KBM-7 (cell line): Measurements from ENCODE around the gene UBXN2A.
"Not testable (repeated sequence)": the region's sequence is repeated elsewhere in the genome, so short reads cannot be mapped to it uniquely, and the experiment has no call there.

Experiments used
- DNase-seq: peaks from one replicate; pipeline ENCODE4 v3.0.0-alpha.2; 2015
- in situ Hi-C: fragments of 300-500 bp; cut with MboI; formaldehyde crosslinking; loops from 2 replicates; pipeline ENCODE4 v1.14.3; 2020; ENCODE audit warnings: low sequenced_read_pairs, low pct_unique_long_range_greater_than_20kb, mixed read lengths

UBXN2A gene

DNA sequence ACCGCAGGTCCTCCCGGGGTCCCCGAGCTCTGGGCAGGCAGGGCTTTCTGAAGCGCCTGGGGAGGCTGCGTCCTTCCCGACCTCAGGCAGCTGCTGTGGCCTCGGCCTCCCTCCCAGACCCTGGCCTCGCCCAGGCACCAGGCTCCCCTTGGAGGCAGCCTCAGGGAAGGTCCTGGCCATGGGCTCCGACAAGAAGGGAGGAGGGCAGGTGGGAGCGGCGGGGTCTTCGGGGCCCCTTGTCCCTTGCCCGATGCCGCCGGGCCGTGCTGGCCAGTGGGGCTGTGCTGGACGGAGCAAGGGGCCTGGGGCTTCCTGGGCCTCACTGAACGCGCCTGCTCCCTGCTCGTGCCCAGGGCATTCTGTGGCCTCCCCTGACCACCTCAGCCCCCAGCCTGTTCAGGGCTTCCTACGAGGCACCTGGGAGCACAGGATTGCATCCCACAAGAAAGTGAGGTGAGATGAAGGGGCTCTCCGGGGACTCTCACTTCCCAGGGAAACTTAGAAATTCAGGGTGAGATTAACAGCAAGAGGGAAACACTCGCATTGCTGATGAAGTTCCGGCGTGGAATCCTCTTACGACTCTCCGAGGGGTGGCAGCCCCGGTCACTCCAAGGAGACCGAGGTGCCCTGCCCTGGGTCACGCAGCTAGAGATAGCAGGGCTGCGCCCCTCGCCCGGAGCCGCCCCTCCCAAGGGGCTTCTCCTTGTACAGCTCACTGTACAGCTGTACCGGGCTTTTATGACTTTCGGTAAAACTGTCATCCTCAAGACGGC lies 70.4 kb downstream of the UBXN2A start:
- in situ Hi-C loops: no loop called here
- DNase-seq: no peak

DNA sequence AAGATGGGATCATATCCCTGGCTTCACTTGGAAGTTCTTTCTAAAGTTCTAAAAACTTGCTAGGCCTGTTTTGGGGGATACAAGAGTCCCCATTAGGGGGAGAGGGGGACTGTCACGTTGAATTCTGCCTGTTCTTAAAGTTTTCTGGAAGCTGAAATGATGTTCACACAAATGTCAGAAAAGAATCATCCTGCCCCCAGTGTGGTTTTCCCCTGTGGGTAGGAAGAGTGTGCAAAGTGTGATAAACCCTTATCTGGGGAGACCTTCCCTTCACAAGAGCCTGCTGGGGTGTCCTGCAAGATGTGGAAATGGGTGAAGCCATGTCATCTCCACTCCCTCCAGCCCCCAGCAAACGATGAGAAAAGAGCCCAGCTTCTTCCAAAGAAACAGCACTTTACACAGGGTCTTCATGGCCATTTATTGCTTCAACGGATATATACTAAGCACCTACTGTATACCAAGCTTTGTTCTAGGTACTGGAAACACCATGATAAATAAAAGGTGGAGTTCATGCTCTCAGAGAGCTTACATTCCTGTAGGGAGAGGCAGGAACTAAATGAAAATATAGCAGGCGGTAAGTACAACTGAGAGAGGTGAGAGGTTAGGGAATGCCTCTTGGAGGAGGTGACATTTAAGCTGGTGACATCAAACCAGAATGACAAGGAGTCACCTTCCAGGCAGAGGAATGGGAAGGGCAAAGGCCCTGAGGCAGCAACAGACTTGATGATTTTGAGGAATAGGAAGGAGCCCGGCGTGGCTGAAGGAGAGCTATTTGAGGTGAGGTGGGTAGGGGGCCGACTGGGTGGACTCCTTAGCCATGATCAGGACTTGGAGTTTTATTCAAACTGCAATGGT lies 71.2 kb downstream of the UBXN2A start:
- DNase-seq: peak; percentile 43
- in situ Hi-C loops: no loop called here

DNA sequence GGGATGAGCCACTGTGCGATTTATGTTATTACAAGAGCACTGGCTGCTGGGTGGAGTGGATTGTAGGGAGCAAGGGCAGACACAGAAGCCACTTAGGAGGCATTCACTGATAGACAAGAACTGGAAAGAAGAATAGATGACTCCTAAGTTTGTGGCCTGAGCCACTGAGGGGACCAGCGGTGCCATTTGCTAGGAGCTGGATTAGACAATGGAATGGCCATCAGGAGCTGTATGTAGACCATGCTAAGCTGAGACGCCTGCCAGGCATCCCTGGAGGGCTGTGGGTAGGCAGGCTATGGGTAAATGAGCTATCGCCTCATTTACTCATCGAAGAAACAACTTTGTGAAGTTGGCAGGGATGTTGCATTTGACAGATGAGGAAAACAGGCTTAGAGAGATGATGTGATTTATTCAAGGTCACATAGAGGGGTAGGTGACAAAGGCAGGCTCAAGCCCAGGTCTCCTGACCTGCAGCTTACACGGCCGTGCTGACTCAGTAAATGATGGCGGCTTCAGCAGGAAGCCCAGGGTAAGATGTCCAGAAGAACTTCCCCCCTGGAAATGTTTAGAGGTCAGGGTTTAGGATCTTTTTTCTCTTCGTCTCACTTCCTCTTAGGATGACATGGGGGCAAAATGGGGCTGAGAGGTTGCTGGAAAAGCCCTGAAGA lies 72.4 kb downstream of the UBXN2A start:
- no peak for DNase-seq
- in situ Hi-C loops: no loop called here

DNA sequence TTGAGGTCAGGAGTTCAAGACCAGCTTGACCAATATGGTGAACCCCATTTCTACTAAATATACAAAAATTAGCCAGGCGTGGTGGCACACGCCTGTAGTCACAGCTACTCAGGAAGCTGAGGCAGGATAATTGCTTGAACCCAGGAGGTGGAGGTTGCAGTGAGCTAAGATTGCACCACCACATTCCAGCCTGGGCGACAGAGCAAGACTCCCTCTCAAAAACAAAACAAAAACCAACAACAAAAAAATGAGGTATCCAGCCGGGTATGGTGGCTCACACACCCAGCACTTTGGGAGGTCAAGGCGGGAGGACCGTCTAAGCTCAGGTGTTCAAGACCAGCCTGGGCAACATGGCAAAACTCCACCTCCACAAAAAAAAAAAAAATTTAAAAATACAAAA lies 74.6 kb downstream of the UBXN2A start:
- DNase-seq: not testable (repeated sequence)

DNA sequence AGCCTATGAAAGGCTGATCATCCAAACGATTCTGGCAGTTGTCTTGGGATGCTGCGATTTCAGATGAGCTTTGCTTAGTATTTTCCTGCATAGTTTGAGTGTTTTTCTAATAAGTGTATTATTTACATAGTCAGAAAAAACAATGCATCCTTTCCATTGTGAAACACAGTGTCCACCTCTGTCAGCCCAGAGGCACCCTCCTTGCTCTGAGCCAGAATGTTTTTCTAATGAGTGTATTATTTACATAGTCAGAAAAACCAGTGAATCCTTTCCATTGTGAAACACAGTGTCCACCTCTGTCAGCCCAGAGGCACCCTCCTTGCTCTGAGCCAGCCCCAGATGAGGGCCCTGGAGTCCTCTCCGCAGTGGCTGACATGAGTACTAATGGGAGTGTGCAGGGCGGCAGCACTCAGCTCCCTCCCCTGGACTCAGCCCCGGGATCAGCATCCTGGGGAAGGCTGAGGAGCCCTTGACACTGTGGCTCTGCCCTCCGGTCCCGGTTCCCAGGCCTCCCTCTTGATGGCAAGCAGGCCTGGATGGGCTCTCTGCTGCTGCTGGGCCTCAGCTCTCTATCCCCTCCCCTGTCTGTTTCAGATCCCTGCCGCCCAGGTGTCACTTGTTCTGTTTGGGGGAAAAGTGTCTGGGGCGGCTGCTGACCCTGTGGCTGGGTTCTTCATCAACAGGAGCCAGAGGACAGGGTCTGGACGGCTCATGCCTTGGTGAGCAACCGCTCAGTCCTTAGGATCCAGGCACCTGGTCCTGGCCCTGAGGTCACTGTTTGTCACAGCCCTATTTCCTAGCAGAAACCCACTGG lies 75.5 kb downstream of the UBXN2A start:
- no peak for DNase-seq
- in situ Hi-C loops: no loop called here

More for the DNA sequence above, 74.6 kb downstream of the UBXN2A start:
- in situ Hi-C loops: not testable (repeated sequence)

DNA sequence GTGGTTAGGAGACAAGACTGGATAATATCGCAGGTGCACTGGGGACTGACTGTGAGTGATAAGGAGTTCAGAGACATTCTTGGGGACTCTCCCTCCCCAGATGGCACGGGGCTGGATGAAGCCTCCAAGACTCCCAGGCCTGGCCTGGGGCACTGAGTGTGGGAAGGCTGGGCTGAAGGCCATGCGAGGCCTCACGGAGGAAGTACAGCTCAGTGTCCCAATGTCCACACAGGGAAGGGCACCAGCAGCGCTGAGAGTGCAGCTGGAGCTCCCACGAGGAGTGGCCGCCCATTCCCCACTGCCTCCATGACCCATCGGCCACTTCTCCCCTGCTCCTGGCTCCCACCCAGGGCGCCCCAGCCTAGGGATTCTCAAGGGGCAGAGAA lies 76.1 kb downstream of the UBXN2A start:
- in situ Hi-C loops: no loop called here
- no peak for DNase-seq

DNA sequence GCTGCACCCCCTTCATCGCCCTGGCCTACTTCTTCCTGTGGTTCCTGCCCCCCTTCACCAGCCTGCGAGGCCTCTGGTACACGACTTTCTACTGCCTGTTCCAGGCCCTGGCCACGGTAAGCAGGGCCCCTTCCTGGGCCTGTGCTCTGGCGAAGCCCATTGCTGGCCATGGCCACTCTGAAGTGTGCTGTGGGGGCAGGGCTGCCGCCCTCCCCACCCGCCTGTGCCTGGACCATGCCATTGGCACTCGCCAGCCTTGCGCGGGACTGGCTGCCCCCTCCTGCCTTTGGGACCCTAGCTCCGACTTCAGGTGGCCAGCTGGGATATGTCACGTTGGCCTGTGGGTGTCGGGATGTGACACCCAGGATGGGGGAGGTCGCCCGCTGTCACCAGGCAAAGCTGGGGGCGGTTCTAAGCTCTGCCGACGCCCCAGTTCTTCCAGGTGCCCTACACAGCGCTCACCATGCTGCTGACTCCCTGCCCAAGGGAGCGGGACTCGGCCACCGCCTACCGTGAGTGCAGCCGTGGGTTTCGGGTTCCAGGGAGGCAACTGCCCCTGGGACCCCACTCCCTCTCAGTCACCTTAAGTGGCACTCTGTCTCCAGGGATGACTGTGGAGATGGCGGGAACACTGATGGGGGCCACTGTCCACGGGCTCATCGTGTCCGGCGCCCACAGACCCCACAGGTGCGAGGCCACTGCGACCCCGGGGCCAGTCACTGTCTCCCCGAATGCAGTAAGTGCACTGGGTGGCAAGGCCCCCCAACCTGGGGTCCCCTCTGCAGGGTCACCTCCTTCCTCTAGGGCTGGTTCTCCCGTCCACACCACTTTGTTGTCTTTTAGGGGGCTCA lies 76.8 kb downstream of the UBXN2A start:
- in situ Hi-C loops: no loop called here
- no peak for DNase-seq

DNA sequence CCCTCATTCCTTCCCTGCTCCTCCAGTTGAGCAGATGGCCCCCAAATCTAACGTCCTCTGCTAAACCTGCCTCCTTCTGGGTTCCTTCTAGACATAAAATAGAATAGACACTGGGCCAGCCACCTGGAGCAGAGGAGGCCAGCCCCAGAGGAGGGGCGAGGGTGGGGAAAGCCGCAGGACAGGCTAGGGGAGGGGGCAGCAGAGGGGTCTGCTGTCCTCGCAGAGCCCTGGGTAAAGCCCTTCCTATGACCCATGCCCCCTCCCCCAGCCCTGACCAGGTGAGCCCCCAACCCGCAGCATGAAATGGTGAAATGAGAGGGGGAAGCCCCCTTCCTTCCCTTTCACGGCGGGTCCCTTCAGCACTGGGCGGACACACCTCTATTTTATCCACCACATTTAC lies 77.4 kb downstream of the UBXN2A start:
- in situ Hi-C loops: no loop called here

DNA sequence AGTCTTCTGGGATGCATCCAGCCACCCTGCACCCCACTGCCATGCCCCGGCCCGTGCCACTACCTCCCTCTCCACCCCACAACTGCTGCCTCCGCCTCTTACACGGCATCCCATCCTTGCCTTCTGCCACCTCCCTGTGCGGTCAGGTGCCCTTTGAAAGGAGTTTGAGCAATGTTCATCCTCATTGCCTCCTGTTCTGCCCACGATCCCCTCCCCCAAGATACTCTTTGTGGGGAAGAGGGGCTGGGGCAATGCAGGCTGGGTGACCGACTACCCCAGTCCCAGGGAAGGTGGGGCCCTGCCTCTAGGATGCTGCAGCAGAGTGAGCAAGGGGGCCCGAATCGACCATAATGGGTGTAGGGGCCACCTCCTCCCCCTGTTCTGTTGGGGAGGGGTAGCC lies 78.0 kb downstream of the UBXN2A start:
- in situ Hi-C loops: no loop called here
- no peak for DNase-seq

More for the DNA sequence above, 77.4 kb downstream of the UBXN2A start:
- no peak for DNase-seq

DNA sequence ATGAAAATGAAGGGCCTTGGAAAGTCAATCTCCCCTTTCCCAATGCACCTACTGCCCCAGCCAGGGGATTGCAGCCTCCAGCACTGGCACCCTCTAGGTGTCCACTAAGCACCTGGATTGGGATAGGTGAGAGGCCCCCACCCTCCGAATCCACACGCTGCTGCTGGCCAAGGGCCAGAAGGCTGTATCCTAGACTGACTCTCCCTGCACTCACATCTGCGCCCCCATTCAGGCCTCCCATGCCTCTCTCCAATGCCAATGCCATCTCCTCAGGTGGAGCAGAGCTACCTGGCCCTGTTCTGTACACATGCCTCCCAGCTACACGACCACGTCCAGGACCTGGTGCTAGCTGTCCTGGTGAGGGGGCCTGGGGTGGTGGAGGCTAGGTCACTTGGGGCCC lies 79.5 kb downstream of the UBXN2A start:
- no peak for DNase-seq
- in situ Hi-C loops: no loop called here

DNA sequence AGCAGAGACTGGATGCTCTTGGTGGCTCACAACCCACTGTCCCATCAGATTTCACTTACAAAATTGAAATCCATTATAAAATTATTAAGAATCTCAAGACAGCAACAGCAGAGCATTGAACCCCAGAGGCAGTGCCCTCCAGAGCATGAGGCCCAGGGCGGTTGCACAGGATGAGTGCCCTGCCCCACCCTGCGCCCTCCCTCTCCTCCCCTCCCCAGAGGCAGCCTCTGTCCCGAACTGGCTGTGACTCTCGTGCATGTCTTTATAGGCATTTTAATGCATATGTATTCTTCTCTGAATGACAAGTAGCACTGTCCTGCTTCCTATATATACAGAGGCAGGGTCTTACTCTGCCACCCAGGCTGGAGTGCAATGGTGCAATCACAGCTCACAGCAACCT lies 80.0 kb downstream of the UBXN2A start:
- no peak for DNase-seq
- in situ Hi-C loops: no loop called here

DNA sequence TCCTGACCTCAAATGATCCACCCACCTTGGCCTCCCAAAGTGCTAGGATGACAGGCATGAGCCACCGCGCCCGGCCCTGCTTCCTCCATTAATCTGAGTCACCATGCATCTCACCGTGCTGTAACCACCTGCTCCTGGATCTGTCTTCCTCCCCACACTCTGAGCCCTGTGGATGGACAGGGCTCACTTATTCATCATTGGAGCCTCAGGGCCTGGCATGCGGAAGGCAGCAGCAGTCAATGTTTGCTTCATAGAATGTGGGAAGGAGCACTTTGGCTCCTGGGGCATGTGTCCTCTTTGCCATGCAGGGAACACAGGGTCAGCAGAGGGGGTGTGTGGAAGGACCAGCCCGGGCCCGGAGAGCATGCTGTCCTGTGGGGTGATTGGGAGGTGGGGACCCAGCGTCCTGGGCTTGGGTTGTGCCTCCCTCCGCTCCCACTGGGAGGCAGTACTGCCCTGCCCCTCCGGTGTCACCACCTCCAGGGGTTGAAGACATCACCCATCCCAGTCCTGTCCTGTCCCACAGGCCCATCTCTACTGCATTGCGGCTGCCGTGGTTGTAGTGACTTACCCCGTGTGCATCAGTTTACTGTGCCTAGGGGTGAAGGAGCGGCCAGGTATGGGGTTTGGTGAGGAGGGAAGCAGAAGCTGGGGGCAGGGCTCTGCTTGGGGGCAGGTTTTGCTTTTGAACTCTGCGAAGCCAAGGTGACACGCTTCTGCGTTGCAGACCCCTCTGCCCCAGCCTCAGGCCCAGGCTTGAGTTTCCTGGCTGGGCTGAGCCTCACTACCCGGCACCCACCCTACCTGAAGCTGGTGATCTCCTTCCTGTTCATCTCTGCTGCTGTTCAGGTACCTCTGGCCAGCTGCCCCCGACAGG lies 81.1 kb downstream of the UBXN2A start:
- in situ Hi-C loops: no loop called here
- DNase-seq: peak; percentile 52

DNA sequence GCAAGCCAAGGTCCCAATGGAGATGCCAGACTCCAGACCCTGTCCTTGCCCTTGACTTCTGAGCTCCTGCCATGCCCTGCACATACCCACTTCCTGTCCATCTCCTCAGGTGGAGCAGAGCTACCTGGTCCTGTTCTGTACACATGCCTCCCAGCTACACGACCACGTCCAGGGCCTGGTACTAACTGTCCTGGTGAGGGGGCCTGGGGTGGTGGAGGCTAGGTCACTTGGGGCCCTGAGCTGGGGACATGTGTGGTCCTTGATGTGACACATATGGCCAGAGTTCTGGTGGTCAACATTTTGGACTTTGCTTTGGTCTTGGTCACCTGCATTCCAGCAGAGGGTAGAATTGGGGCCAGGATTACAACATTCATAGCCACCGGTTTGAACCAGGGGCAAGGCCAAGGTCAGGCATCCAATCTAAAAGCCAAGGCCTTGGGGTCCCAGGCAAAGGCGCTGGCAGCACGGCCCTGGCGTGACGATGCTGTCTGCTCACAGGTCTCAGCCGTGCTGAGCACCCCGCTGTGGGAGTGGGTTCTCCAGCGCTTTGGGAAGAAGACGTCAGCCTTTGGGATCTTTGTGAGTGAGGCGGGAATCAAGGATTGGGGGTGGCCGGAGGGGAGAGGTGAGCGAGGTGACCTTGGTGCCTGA lies 82.2 kb downstream of the UBXN2A start:
- in situ Hi-C loops: no loop called here
- DNase-seq: no peak

DNA sequence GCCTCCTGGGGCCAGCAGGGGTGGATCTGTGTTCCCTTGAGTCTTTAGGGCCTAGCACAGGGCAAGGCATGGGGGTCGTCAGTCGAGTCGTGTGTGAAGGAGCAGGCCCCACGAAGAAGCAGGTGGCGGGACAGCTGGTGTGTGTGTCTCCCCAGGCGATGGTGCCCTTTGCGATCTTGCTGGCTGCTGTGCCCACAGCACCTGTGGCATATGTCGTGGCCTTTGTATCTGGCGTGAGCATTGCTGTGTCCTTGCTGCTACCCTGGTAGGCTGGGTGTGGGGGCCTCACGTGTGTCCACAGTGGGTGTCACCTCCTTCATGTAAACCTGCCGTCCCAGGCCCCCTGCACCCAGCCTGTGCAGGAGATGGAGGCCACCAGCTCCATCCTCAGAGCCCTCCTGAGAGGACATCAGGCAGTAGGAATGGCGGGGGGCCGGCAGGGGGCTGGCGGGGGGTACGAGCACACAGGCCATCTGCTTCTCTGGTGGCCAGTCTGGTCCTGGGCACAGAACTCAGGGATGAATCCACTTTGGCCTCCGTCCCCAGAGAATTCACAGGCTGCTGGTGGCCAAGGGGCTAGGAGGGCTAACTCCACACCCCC lies 82.8 kb downstream of the UBXN2A start:
- in situ Hi-C loops: no loop called here
- DNase-seq: no peak

DNA sequence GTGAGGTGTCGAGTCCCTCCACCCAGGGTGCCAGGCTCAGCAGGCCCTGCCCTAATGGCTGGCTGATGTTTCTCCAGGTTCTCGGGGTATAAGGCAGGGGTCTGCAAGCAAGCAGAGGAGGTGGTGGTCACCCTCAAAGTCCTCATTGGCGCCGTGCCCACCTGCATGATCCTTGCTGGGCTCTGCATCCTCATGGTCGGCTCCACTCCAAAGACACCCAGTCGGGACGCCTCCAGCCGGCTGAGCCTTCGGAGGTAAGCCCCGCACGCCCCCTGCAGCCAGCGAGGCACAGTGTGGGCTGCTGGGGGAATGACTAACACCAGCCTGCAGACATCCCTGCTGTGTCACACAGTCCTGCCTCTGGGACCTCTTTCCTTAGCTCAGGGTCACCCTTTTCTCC lies 83.8 kb downstream of the UBXN2A start:
- in situ Hi-C loops: no loop called here
- no peak for DNase-seq

DNA sequence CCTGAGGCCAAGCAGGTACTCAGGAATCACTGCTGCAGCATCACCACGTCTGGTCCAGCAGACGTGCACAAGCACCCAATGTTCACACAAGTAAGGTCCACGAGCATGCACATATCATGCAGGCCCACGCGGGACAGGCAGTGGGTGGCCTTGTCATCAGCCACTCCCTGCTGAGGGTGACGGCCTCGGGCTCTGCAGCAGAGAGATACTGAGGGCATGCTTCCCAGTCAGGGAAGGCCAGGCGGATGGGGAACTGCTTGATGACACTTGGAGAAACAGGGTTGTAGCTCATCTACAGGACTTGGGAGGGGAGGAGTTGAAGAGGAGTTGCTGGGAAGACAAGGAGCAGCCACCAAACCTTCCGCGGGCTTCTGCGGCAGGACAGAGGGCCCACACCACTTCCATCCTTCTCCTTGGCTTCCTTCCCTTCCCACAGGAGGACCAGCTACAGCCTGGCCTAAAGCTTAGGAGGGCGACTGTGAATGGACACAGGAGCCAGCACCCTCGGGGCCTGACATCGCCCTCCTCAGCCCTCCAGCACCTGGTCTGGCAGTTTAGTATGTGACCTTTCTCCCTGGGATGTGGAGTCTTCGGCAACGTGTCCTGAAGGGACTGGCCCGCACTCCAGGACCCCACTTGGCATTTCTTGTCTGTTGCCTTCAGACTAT lies 84.9 kb downstream of the UBXN2A start:
- DNase-seq: no peak
- in situ Hi-C loops: no loop called here
